Osteoblast (primary cell): ENCODE results near the gene AVP. TPM values are rescaled to one million over a fixed set of nuclear protein-coding genes. Genes with fewer than 3 reads are reported as not detected.
"Not testable (repeated sequence)": the region's sequence is repeated elsewhere in the genome, so short reads cannot be mapped to it uniquely, and the experiment has no call there.

ENCODE experiments used
- DNase-seq: peaks from one replicate; pipeline ENCODE4 v3.0.0; 2011; ENCODE audit warnings: low spot score, mixed read lengths; ENCODE audit not compliant: insufficient read length; ENCODE audit errors: missing footprints
- H2AFZ ChIP-seq: 2 replicates; pipeline ENCODE4 v1.6.0; 2011; ENCODE audit warnings: mild to moderate bottlenecking, low read length
- H3K27ac ChIP-seq: 2 replicates; pipeline ENCODE4 v1.5.1; 2011; ENCODE audit warnings: mild to moderate bottlenecking, low read depth, low read length, moderate library complexity
- H3K27me3 ChIP-seq: 2 replicates; pipeline ENCODE4 v1.6.0; 2012; ENCODE audit warnings: mild to moderate bottlenecking, control low read depth, inconsistent platforms, low read length, moderate library complexity; ENCODE audit not compliant: insufficient read depth
- H3K36me3 ChIP-seq: 2 replicates; pipeline ENCODE4 v1.5.1; 2011; ENCODE audit warnings: mild to moderate bottlenecking, low read length, control low read depth, moderate library complexity; ENCODE audit not compliant: insufficient read depth
- H3K4me1 ChIP-seq: 2 replicates; pipeline ENCODE4 v1.5.1; 2011; ENCODE audit warnings: mild to moderate bottlenecking, low read length, control low read depth, moderate library complexity; ENCODE audit not compliant: insufficient read depth
- H3K4me2 ChIP-seq: 2 replicates; pipeline ENCODE4 v1.6.0; 2011; ENCODE audit warnings: mild to moderate bottlenecking, low read length; ENCODE audit not compliant: insufficient read depth
- H3K4me3 ChIP-seq: fragments of 200-600 bp; sonication (generic); 3 replicates; pipeline ENCODE4 v1.5.1; 2012; ENCODE audit warnings: mild to moderate bottlenecking, low read length, inconsistent platforms; ENCODE audit not compliant: insufficient read depth
- H3K79me2 ChIP-seq: 2 replicates; pipeline ENCODE4 v1.6.0; 2012; ENCODE audit warnings: mild to moderate bottlenecking, low read length, control low read depth, inconsistent platforms; ENCODE audit not compliant: insufficient read depth
- H3K9me3 ChIP-seq: 2 replicates; pipeline ENCODE4 v1.5.1; 2011; ENCODE audit warnings: low read depth, low read length, control low read depth
- H4K20me1 ChIP-seq: 2 replicates; pipeline ENCODE4 v1.6.0; 2012; ENCODE audit warnings: mild to moderate bottlenecking, low read length, control low read depth; ENCODE audit not compliant: insufficient read depth
- total RNA-seq: library from RNA; depleted of rRNA; stranded (reverse); fragments of >200 nt; gene quantifications from 2 replicates; pipeline ENCODE4 v1.2.3, GENCODE V29; 2012
- TF ChIP-seq, protein P1 (sequence below): IDR thresholded peaks from 2 replicates; pipeline ENCODE4 v1.5.1; 2011; ENCODE audit warnings: mild to moderate bottlenecking, low read depth, low read length, moderate library complexity; ENCODE audit errors: extremely low read depth

Gene AVP
- total RNA-seq, 1 donor: not detected

DNA sequence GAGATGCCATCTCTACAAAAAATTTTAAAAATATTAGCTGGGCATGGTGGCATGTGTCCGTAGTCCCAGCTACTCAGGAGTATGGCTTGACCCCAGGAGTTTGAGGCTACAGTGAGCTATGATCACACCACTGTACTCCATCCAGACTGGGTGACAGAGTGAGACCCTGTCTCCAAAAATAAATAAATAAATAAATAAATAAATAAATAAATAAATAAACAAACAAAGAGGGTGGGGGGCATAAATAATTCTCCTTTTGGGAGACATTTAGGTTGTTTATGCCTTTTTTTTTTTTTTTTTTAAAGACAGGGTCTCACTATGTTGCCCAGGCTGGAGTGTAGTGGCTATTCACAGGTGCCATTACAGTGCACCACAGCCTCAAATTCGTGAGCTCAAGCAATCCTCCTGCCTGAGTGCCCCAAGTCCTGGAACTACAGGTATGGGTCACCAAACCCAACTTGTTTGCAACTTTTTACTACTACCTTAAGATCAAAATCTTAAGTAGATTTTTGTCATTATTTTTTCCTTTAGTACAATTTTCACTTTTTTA is 45.6 kb upstream of the AVP start:
- Histone ChIP-seq H3K27me3 (no peaks in the 10 kb centered on the region), H3K27ac (no peak overlapping the region), H4K20me1 (peaks cover 8% of the 10 kb centered on the region), H2AFZ (no peak overlapping the region), H3K36me3 (no peaks in the 10 kb centered on the region), H3K4me3 (no peak overlapping the region), H3K4me2 (no peak overlapping the region), H3K79me2 (peaks cover 29% of the 10 kb centered on the region), H3K4me1 (no peaks in the 10 kb centered on the region), H3K9me3 (no peaks in the 10 kb centered on the region)
- TF ChIP-seq, protein P1, sequence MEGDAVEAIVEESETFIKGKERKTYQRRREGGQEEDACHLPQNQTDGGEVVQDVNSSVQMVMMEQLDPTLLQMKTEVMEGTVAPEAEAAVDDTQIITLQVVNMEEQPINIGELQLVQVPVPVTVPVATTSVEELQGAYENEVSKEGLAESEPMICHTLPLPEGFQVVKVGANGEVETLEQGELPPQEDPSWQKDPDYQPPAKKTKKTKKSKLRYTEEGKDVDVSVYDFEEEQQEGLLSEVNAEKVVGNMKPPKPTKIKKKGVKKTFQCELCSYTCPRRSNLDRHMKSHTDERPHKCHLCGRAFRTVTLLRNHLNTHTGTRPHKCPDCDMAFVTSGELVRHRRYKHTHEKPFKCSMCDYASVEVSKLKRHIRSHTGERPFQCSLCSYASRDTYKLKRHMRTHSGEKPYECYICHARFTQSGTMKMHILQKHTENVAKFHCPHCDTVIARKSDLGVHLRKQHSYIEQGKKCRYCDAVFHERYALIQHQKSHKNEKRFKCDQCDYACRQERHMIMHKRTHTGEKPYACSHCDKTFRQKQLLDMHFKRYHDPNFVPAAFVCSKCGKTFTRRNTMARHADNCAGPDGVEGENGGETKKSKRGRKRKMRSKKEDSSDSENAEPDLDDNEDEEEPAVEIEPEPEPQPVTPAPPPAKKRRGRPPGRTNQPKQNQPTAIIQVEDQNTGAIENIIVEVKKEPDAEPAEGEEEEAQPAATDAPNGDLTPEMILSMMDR: no peak
- DNase-seq: no peak

DNA sequence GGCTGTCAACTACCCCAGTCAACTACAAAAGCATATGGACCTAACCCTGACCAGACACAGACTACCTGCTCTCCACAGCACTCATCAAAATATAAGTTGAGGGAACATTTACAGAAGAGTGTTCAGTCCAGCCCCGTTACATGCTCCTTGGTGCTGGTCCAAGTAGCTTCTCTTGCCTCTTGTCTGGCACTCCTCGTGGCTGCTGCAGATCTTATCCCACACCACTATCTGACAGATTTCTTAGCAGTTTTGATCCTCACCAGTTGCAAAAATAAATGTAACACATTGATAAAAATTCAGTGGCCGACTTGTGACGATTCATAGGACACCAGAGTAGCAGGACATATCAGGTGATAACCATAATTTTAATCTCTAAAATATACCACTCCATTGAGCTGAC is 44.6 kb upstream of the AVP start:
- peak; percentile 59 for DNase-seq
- Histone ChIP-seq H3K9me3 (no peaks in the 10 kb centered on the region), H3K79me2 (peaks cover 28% of the 10 kb centered on the region), H3K27me3 (no peaks in the 10 kb centered on the region), H3K4me3 (no peak overlapping the region), H3K4me2 (no peak overlapping the region), H4K20me1 (peaks cover 8% of the 10 kb centered on the region), H3K36me3 (no peaks in the 10 kb centered on the region), H2AFZ (no peak overlapping the region), H3K4me1 (no peaks in the 10 kb centered on the region), H3K27ac (no peak overlapping the region)
- TF ChIP-seq, protein P1: no peak

DNA sequence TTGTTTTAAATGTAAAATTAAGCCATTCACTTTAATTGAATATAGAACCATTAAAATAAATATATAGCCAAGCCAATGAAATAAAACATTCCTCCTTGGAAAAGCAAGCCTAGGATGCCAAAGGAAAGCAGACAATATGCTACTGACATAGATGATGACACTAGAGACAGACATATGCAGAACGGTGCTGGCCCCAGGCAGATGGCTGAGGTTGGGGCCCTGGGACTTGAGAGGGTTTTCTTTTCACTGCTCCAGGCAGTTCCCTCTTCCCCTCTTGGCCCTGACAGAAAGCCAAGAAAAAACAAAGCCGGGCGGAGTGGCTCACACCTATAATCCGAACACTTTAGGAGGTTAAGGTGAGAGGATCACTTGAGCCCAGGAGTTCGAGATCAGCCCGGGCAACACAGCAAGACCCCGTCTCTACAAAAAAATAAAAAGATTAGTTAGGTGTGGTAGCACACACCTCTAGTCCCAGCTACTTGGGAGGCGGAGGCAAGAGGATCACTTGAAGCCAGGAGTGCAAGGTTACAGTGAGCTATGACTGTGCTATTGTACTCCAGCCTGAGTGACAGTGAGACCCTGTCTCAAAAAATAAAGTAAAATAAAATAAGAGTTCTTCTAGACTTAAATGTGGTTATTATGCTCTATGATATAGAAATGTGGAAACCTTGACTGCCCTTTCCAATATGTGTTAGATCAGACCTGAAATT is 43.9 kb upstream of the AVP start:
- Histone ChIP-seq H3K36me3 (no peaks in the 10 kb centered on the region), H3K27ac (no peak overlapping the region), H2AFZ (no peak overlapping the region), H3K79me2 (peaks cover 25% of the 10 kb centered on the region), H4K20me1 (peaks cover 5% of the 10 kb centered on the region), H3K4me1 (no peaks in the 10 kb centered on the region), H3K4me3 (no peak overlapping the region), H3K4me2 (no peak overlapping the region), H3K9me3 (no peaks in the 10 kb centered on the region), H3K27me3 (no peaks in the 10 kb centered on the region)
- TF ChIP-seq, protein P1: no peak
- DNase-seq: no peak

DNA sequence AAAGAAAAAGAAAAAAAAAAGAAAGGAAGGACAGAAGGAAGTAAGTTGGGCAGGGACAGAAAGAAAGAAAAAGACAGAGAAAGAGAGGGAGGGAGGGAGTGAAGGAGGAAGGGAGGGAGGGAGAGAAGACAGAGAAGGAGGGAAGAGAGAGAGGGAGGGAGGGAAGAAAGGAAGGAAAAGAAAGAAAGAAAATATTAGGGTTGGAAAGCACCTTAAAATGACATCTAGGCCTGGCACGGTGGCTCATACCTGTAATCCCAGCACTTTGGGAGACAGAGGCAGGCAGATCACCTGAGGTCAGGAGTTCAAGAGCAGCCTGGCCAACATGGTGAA is 42.0 kb upstream of the AVP start:
- H3K4me3 ChIP-seq: no peak overlapping the region
- H3K4me1 ChIP-seq: no peaks in the 10 kb centered on the region
- no peak overlapping the region for H3K4me2 ChIP-seq
- TF ChIP-seq, protein P1: no peak
- peaks cover 15% of the 10 kb centered on the region for H3K36me3 ChIP-seq
- no peaks in the 10 kb centered on the region for H3K27me3 ChIP-seq
- no peak overlapping the region for H3K27ac ChIP-seq
- H3K79me2 ChIP-seq: peaks cover 21% of the 10 kb centered on the region
- H3K9me3 ChIP-seq: no peaks in the 10 kb centered on the region
- no peak for DNase-seq
- no peak overlapping the region for H2AFZ ChIP-seq
- H4K20me1 ChIP-seq: peaks cover 5% of the 10 kb centered on the region

DNA sequence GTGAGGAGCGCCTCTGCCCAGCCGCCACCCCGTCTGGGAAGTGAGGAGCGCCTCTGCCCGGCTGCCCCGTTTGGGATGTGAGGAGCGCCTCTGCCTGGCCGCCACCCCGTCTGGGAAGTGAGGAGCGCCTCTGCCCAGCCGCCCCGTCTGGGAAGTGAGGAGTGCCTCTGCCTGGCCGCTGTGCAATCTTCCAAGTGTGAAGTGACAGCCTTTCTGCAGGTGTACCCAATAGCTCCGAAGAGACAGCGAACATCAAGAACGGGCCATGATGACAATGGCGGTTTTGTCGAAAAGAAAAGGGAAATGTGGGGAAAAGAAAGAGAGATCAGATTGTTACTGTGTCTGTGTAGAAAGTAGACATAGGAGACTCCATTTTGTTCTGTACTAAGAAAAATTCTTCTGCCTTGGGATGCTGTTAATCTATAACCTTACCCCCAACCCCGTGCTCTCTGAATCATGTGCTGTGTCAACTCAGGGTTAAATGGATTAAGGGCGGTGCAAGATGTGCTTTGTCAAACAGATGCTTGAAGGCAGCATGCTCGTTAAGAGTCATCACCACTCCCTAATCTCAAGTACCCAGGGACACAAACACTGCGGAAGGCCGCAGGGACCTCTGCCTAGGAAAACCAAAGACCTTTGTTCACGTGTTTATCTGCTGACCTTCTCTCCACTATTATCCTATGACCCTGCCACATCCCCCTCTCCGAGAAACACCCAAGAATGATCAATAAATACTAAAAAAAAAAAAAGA is 41.4 kb upstream of the AVP start:
- not testable (repeated sequence) for DNase-seq, H3K27me3 ChIP-seq, H3K27ac ChIP-seq, H4K20me1 ChIP-seq, H3K4me3 ChIP-seq, H2AFZ ChIP-seq, H3K4me1 ChIP-seq, H3K4me2 ChIP-seq, H3K9me3 ChIP-seq
- peaks cover 18% of the 10 kb centered on the region for H3K79me2 ChIP-seq
- peaks cover 20% of the 10 kb centered on the region for H3K36me3 ChIP-seq
